Right lobe of liver (tissue), 6 donors: ENCODE results near the gene CHST11. TPM values are rescaled to one million over a fixed set of nuclear protein-coding genes. Genes with fewer than 3 reads are reported as not detected.

Experiments used
- ATAC-seq, 4 donors: fragments of 200-7000 bp; cut with Tn5 transposase; one replicate each; pipeline ENCODE4 v1.9.1; 2020; ENCODE audit warnings: mild to moderate bottlenecking in 4 of 4, moderate library complexity in 4 of 4
- DNase-seq, 3 donors: peaks; one replicate each; pipeline ENCODE4 v3.0.0-alpha.2; 2020
- H3K27ac ChIP-seq, 3 donors: fragments of 200-600 bp; one replicate each; pipeline ENCODE4 v1.8.0; 2022
- H3K27me3 ChIP-seq, 2 donors: fragments of 200-600 bp; one replicate each; pipeline ENCODE4 v1.8.0; 2022
- H3K36me3 ChIP-seq, 4 donors: fragments of 200-600 bp; sonication (generic) in 1 of 4; one replicate each; pipeline versions ENCODE4 v1.5.1 to v1.8.0; 2017 to 2022; ENCODE audit warnings: control low read depth in 1 of 4
- H3K4me1 ChIP-seq, 4 donors: fragments of 200-600 bp; sonication (generic) in 1 of 4; one replicate each; pipeline versions ENCODE4 v1.5.1 to v1.8.0; 2017 to 2022; ENCODE audit warnings: control low read depth in 1 of 4
- H3K4me3 ChIP-seq, 3 donors: fragments of 200-600 bp; one replicate each; pipeline ENCODE4 v1.8.0; 2022
- H3K9me3 ChIP-seq, 4 donors: fragments of 200-600 bp; sonication (generic) in 1 of 4; one replicate each; pipeline versions ENCODE4 v1.5.1 to v1.8.0; 2017 to 2022; ENCODE audit warnings: control low read depth in 1 of 4
- CTCF ChIP-seq, 4 donors: fragments of 200-600 bp in 3 of 4; fragments of 450-650 bp in 1 of 4; IDR thresholded peaks; one replicate each; pipeline versions ENCODE4 v1.5.1 to v1.8.0; 2016 to 2022; ENCODE audit warnings: antibody characterized with exemption in 4 of 4, mild to moderate bottlenecking in 2 of 4
- POLR2A ChIP-seq: fragments of 450-650 bp; IDR thresholded peaks from one replicate; pipeline ENCODE4 v1.6.1; 2017; ENCODE audit warnings: antibody characterized with exemption, mild to moderate bottlenecking
- WGBS: methylation state at CpG from one replicate; pipeline ENCODE4 v1.1.6; 2018; ENCODE audit warnings: low coverage, low lambda C conversion rate; ENCODE audit not compliant: insufficient coverage; ENCODE audit errors: missing lambda C conversion rate; 5-methylcytosine and 5-hydroxymethylcytosine counted together
- intact Hi-C, 2 donors: fragments of 100-400 bp; cut with DNase I; formaldehyde crosslinking; loops; one replicate each; pipeline versions ENCODE4 v1.11.2 to v1.14.1; 2022
- total RNA-seq, 6 experiments: library from RNA; depleted of rRNA in 2 of 6; stranded (reverse); fragments of >200 nt in 2 of 6; fragmentation: NEBNext Ultra II Directional in 3 of 6; extraction: Animal tissue kit (Norgen Biotek cat#: 25700) in 3 of 6; gene quantifications; one replicate each; pipeline versions ENCODE4 v1.1.0 to v1.2.4, GENCODE V29; 2016 to 2023
- donor health status: DM: no; HTN: yes; CAD: no.
- donor health status: DM: no; HTN: no; CAD: no.
- donor health status: DM: no; HTN: no; CAD: no.
- donor health status: DM: no; HTN: yes; CAD: no.
- donor health status: DM: no; HTN: yes; CAD: no.

Gene CHST11
- total RNA-seq, 6 experiments from 2014 or later = 0.57 to 10.4 (median 3.5) TPM

- 93% methylated on average over 2 of the region's 10 CpGs for WGBS
- Histone ChIP-seq H3K27ac (no peak overlapping the region), H3K4me3 (no peak overlapping the region), H3K4me1 (no peaks in the 10 kb centered on the region), H3K36me3 (no peaks in the 10 kb centered on the region), H3K9me3 (no peaks in the 10 kb centered on the region), H3K27me3 (no peaks in the 10 kb centered on the region)
- no peak for DNase-seq
- TF ChIP-seq CTCF (IDR thresholded peaks at IDR 0.05) (no peak), POLR2A (no peak)
- intact Hi-C loops = no loop called here
- ATAC-seq = no peak
These were observed 61.1 kb downstream of the CHST11 start for GRCh38 chr12:104517880-104518279.

- intact Hi-C loops = no loop called here
- TF ChIP-seq POLR2A (no peak), CTCF (IDR thresholded peaks at IDR 0.05) (no peak)
- WGBS = 48% methylated on average over 5 of the region's 7 CpGs
- H3K36me3 ChIP-seq = no peaks in the 10 kb centered on the region
- ATAC-seq (no peak), DNase-seq (no peak)
- H3K9me3 ChIP-seq = no peaks in the 10 kb centered on the region
- H3K4me1 ChIP-seq = no peaks in the 10 kb centered on the region
- no peak overlapping the region for H3K27ac ChIP-seq
- no peak overlapping the region for H3K4me3 ChIP-seq
- H3K27me3 ChIP-seq = no peaks in the 10 kb centered on the region
These were observed 62.7 kb downstream of the CHST11 start for GRCh38 chr12:104519190-104520019.

GRCh38 chr12:104520242-104520900, 63.6 kb downstream of the CHST11 start:
- H3K4me1 ChIP-seq = no peaks in the 10 kb centered on the region
- ATAC-seq = no peak
- H3K36me3 ChIP-seq = no peaks in the 10 kb centered on the region
- no peak for DNase-seq
- no peaks in the 10 kb centered on the region for H3K9me3 ChIP-seq
- H3K4me3 ChIP-seq = no peak overlapping the region
- intact Hi-C loops = no loop called here
- H3K27ac ChIP-seq = no peak overlapping the region
- 60% methylated on average over 2 of the region's 4 CpGs for WGBS
- no peak for TF ChIP-seq POLR2A
- TF ChIP-seq CTCF (IDR thresholded peaks at IDR 0.05) = no peak
- no peaks in the 10 kb centered on the region for H3K27me3 ChIP-seq

- DNase-seq = no peak
- no peak for ATAC-seq
- WGBS = 74% methylated on average over 3 of the region's 5 CpGs
These were observed 65.0 kb downstream of the CHST11 start for GRCh38 chr12:104521731-104522130.

More at GRCh38 chr12:104521731-104522130, 65.0 kb downstream of the CHST11 start:
- intact Hi-C loops = no loop called here
- no peaks in the 10 kb centered on the region for H3K4me1 ChIP-seq
- no peaks in the 10 kb centered on the region for H3K36me3 ChIP-seq
- no peaks in the 10 kb centered on the region for H3K27me3 ChIP-seq
- no peak overlapping the region for H3K4me3 ChIP-seq
- no peak for TF ChIP-seq CTCF (IDR thresholded peaks at IDR 0.05)
- no peak for TF ChIP-seq POLR2A
- no peak overlapping the region for H3K27ac ChIP-seq
- no peaks in the 10 kb centered on the region for H3K9me3 ChIP-seq
